Spinal cord (tissue), 10 donors: ENCODE data around the gene RCAN2. TPM values are rescaled to one million over a fixed set of nuclear protein-coding genes. Genes with fewer than 3 reads are reported as not detected.

Experiments used
- DNase-seq, 6 donors: peaks; one replicate each; pipeline versions ENCODE4 v3.0.0 to v3.0.0-alpha.2; 2013 to 2015; ENCODE audit warnings: low spot score in 6 of 6, low read depth in 4 of 6
- H3K27ac ChIP-seq: one replicate; pipeline ENCODE4 v1.5.1; 2013; ENCODE audit warnings: low read depth, low read length, control low read depth
- H3K27me3 ChIP-seq: one replicate; pipeline ENCODE4 v1.6.1; 2013; ENCODE audit warnings: low read length; ENCODE audit not compliant: control insufficient read depth, insufficient read depth
- H3K36me3 ChIP-seq: one replicate; pipeline ENCODE4 v1.6.1; 2013; ENCODE audit warnings: low read length; ENCODE audit not compliant: control insufficient read depth, insufficient read depth
- H3K4me1 ChIP-seq: one replicate; pipeline ENCODE4 v1.6.1; 2013; ENCODE audit warnings: low read length; ENCODE audit not compliant: control insufficient read depth, insufficient read depth
- H3K4me3 ChIP-seq: one replicate; pipeline ENCODE4 v1.5.1; 2013; ENCODE audit warnings: low read depth, low read length, control low read depth
- H3K9me3 ChIP-seq: one replicate; pipeline ENCODE4 v1.6.1; 2013; ENCODE audit warnings: low read length; ENCODE audit not compliant: control insufficient read depth, insufficient read depth
- WGBS: methylation state at CpG from one replicate; pipeline ENCODE4 v1.1.5; 2013; ENCODE audit warnings: missing lambda C conversion rate; ENCODE audit not compliant: insufficient coverage; 5-methylcytosine and 5-hydroxymethylcytosine counted together
- polyA plus RNA-seq, 2 donors: library from polyadenylated mRNA; unstranded; fragments of 120-200 nt; gene quantifications; one replicate each; pipeline ENCODE4 v1.2.1, GENCODE V29; 2013; ENCODE audit not compliant: insufficient read length in 2 of 2
- total RNA-seq, 2 donors: library from RNA; depleted of rRNA in 1 of 2; stranded (reverse); fragments of 120-200 nt in 1 of 2; fragments of >200 nt in 1 of 2; gene quantifications; one replicate each; pipeline versions ENCODE4 v1.2.3 to v1.2.4, GENCODE V29; 2013 to 2014
- donor health status: healthy.

The RCAN2 gene
- total and polyA plus RNA-seq, 4 donors: 16.4 to 80.3 (median 60.3) TPM

GRCh38 chr6:46312654-46313053, 178.6 kb downstream of the RCAN2 start:
- no peak for DNase-seq
- 96% methylated on average over 2 of the region's 3 CpGs for WGBS
- H3K27ac ChIP-seq: no peak overlapping the region

DNA sequence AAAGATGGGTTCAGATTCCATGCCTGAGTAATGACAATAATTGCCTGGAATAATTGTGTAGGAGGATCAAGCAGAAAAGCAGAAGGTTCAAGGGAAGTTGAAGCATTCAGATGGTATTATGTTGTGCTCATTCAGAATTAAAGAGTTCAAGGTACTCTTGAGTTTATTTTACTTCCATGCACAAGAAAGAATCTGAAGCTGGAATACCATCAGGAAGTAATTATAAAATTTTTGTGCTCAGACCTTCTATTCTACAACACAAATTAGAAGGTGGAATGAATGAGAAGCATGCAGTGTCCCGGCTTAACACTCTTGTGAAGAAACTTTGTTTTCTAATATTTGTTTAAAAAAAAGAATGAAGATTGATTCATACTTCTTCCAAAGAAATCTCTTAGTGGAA, 181.1 kb downstream of the RCAN2 start:
- no peaks in the 10 kb centered on the region for H3K9me3 ChIP-seq
- H3K4me3 ChIP-seq: no peak overlapping the region
- no peak for DNase-seq
- H3K27me3 ChIP-seq: no peaks in the 10 kb centered on the region
- H3K27ac ChIP-seq: no peak overlapping the region
- H3K36me3 ChIP-seq: no peaks in the 10 kb centered on the region
- WGBS: no CpG with 5 or more reads among the region's 1 CpG
- no peaks in the 10 kb centered on the region for H3K4me1 ChIP-seq

More at GRCh38 chr6:46312654-46313053, 178.6 kb downstream of the RCAN2 start:
- H3K4me3 ChIP-seq: no peak overlapping the region
- H3K4me1 ChIP-seq: no peaks in the 10 kb centered on the region
- H3K27me3 ChIP-seq: no peaks in the 10 kb centered on the region
- H3K36me3 ChIP-seq: no peaks in the 10 kb centered on the region
- no peaks in the 10 kb centered on the region for H3K9me3 ChIP-seq

DNA sequence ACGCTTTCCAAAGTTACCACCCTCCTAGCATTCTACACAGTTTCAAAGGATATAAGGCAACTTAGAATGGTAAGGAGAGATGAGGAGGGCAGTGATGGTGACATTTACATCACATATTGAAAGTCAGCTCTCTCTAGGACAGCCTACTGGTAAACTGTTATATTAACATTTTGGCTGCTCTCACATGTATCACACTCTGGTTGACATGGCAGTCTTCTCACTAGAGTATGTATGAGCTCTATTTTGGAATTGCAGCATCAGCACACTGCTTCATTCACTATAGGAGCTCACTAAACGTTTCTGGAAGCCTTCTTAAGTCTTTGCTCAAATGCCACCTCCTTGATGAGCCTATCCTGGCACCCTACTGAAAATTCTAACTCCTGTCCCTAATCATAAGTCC, 184.8 kb downstream of the RCAN2 start:
- WGBS: 40% methylated on average over 1 of the region's 2 CpGs
- no peak for DNase-seq
- Histone ChIP-seq H3K27ac (no peak overlapping the region), H3K27me3 (no peaks in the 10 kb centered on the region), H3K9me3 (no peaks in the 10 kb centered on the region), H3K4me3 (no peak overlapping the region), H3K36me3 (no peaks in the 10 kb centered on the region), H3K4me1 (no peaks in the 10 kb centered on the region)

GRCh38 chr6:46305833-46306232, 185.4 kb downstream of the RCAN2 start:
- no peaks in the 10 kb centered on the region for H3K27me3 ChIP-seq
- DNase-seq: no peak
- no peaks in the 10 kb centered on the region for H3K9me3 ChIP-seq
- H3K4me3 ChIP-seq: no peak overlapping the region
- 89% methylated on average over 1 of the region's 3 CpGs for WGBS
- no peak overlapping the region for H3K27ac ChIP-seq
- H3K4me1 ChIP-seq: no peaks in the 10 kb centered on the region
- no peaks in the 10 kb centered on the region for H3K36me3 ChIP-seq

DNA sequence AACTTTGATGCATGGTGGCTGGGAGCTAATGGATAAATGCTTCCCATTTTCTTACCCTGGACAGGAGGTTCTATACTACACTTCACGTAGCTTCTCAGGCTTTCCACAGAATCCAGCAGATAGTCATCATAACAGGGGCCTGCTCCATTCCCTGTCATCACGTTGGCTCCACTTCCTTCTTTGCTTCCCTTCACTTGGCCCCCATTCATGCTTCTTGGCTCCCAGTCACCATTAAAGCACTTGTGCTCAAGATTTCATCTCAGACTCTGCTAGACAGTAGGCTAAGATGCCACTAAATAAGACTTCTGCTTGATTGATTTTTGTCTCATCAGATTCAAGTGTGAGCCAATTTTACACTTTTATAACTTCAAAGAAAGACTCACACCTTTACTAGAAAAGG, 186.0 kb downstream of the RCAN2 start:
- no peaks in the 10 kb centered on the region for H3K27me3 ChIP-seq
- no peaks in the 10 kb centered on the region for H3K9me3 ChIP-seq
- DNase-seq: peak in 1 of 6 donors; percentile 20
- H3K36me3 ChIP-seq: no peaks in the 10 kb centered on the region
- H3K27ac ChIP-seq: no peak overlapping the region
- 85% methylated on average over 2 of the region's 2 CpGs for WGBS
- no peak overlapping the region for H3K4me3 ChIP-seq
- no peaks in the 10 kb centered on the region for H3K4me1 ChIP-seq

- H3K27ac ChIP-seq: no peak overlapping the region
- H3K27me3 ChIP-seq: no peaks in the 10 kb centered on the region
- no peaks in the 10 kb centered on the region for H3K9me3 ChIP-seq
- H3K4me3 ChIP-seq: no peak overlapping the region
- H3K36me3 ChIP-seq: no peaks in the 10 kb centered on the region
- H3K4me1 ChIP-seq: no peaks in the 10 kb centered on the region
- DNase-seq: no peak
- no CpG with 5 or more reads among the region's 1 CpG for WGBS
Measured at GRCh38 chr6:46302816-46303215, 188.4 kb downstream of the RCAN2 start.

- no peak overlapping the region for H3K4me3 ChIP-seq
- H3K4me1 ChIP-seq: no peaks in the 10 kb centered on the region
- no peak for DNase-seq
- no peaks in the 10 kb centered on the region for H3K27me3 ChIP-seq
- H3K36me3 ChIP-seq: no peaks in the 10 kb centered on the region
- H3K27ac ChIP-seq: no peak overlapping the region
- H3K9me3 ChIP-seq: no peaks in the 10 kb centered on the region
- 95% methylated on average over 2 of the region's 3 CpGs for WGBS
Measured at GRCh38 chr6:46302176-46302575, 189.1 kb downstream of the RCAN2 start.

DNA sequence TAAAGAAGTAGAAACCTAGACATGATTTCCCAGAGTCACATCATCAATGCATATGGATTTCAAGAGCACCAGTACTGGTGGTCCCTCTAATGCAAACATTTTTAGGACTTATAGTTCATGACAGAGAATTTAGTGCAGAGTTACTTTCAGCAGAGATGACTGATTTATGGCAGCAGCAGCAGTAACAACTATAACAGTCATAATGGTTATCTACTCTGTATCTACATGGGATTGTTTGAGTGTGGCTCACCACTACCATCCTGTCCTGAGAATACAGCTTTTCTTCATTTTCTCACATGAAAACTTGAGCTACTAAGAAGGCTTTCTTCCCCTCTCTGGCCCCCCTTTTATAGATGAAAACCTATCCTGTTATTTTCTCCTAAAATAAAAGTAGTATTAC, 192.0 kb downstream of the RCAN2 start:
- H3K4me3 ChIP-seq: no peak overlapping the region
- no peaks in the 10 kb centered on the region for H3K9me3 ChIP-seq
- H3K4me1 ChIP-seq: no peaks in the 10 kb centered on the region
- no peaks in the 10 kb centered on the region for H3K36me3 ChIP-seq
- no peak overlapping the region for H3K27ac ChIP-seq
- no peaks in the 10 kb centered on the region for H3K27me3 ChIP-seq
- DNase-seq: no peak

DNA sequence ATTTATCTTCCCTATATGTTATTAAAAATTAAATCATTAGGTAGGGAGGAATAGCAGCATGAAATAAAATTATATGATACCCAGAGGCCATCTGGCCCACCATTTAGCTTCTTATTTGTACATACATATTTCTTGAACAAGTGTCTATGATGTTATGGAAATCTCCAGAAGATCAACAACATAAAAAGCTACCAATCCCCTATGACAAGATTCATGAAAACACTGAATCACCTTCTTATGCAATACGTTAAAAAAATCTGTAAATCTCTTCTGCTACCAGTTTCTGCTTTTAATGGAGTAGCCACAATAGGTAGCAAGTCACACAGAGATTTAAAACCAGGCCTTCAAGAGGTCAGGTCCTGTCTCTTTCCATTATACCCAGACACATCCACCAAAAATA, 194.7 kb downstream of the RCAN2 start:
- Histone ChIP-seq H3K4me1 (no peaks in the 10 kb centered on the region), H3K36me3 (no peaks in the 10 kb centered on the region), H3K27me3 (no peaks in the 10 kb centered on the region), H3K4me3 (no peak overlapping the region), H3K27ac (no peak overlapping the region), H3K9me3 (no peaks in the 10 kb centered on the region)
- no peak for DNase-seq
- WGBS: 43% methylated on average over 1 of the region's 1 CpG

DNA sequence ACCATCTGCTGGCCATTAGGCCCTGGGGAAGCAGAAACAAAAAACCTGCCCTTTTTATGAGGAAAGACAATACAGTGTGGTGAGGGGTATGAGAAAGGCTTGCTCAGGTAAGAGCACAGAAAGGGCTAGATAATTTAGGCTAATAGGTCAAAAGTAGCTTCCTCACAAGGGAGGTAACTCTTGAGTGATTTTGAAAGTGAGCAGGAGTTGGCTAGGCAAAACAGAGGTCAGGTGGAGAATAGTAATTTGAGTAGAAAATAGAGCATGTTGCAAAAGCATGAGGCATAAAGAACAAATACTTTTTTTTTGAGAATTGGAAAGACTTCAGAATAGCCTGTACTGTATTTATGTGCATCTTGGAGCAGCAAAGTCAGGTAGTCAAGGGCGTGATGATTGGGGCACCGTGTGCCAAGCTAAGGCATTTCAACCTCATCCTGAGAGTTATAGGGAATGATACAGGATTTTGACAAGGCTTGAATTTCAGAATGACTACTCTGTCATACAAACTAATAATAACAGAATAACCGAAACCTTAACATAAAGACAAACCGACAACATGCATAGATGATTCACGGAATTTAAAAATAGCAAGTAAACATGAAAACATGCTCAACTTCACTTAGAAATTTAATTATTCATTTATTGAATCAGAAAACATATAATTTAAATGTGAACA, 197.5 kb downstream of the RCAN2 start:
- Histone ChIP-seq H3K4me1 (no peaks in the 10 kb centered on the region), H3K36me3 (no peaks in the 10 kb centered on the region), H3K27me3 (no peaks in the 10 kb centered on the region), H3K27ac (no peak overlapping the region), H3K4me3 (no peak overlapping the region), H3K9me3 (no peaks in the 10 kb centered on the region)
- no CpG with 5 or more reads among the region's 5 CpGs for WGBS
- DNase-seq: no peak
